HepG2 (cell line): ENCODE data around the gene TGM2. TPM values are rescaled to one million over a fixed set of nuclear protein-coding genes. Genes with fewer than 3 reads are reported as not detected.

Experiments used
- ATAC-seq: fragments of 200-7000 bp; cut with Tn5 transposase; 3 replicates; pipeline ENCODE4 v1.9.1; 2020; ENCODE audit warnings: mild to moderate bottlenecking, moderate library complexity
- BruUV-seq: library from RNA; stranded (reverse); fragments of 400-500 nt; replicated peaks from 2 replicates; lab custom pipeline; 2021; lab: Mats Ljungman, UMichigan
- CTCF ChIA-PET: fragments of 300-600 bp; formaldehyde crosslinking; extraction: SDS; loops from one replicate; lab custom pipeline; 2021; ENCODE audit warnings: low total read pairs, inconsistent platforms, low intra/inter-chr PET ratio; lab: Yijun Ruan, JAX
- POLR2A ChIA-PET: fragments of 350-600 bp; sonication (Branson Sonifier 250); formaldehyde crosslinking; loops from one replicate; lab custom pipeline; 2020; ENCODE audit warnings: antibody characterized with exemption, inconsistent platforms; lab: Yijun Ruan, JAX
- DNase-seq: peaks from one replicate; pipeline ENCODE4 v3.0.0-alpha.2; 2015; ENCODE audit warnings: low spot score
- FAIRE-seq: peaks from 3 replicates; lab custom pipeline; 2011; peaks lifted over from hg19 to GRCh38; lab: Jason Lieb, UNC
- H2AFZ ChIP-seq: one replicate; pipeline ENCODE4 v1.6.1; 2011; ENCODE audit warnings: low read length, inconsistent platforms
- H3K27ac ChIP-seq: fragments of 300-600 bp; 3 replicates; pipeline ENCODE4 v1.8.0; 2011; ENCODE audit warnings: mixed run types, mild to moderate bottlenecking, mixed read lengths, low read length, inconsistent platforms; ENCODE audit not compliant: insufficient read depth; ENCODE audit errors: extremely low read length
- H3K27me3 ChIP-seq, 2 experiments: fragments of 200-600 bp in 1 of 2; 2 replicates in 1 of 2; 3 replicates in 1 of 2; pipeline versions ENCODE4 v1.6.0 to v1.8.0; 2011; ENCODE audit warnings: low read length in 2 of 2, mild to moderate bottlenecking in 2 of 2, moderate library complexity in 2 of 2, inconsistent platforms in 1 of 2; ENCODE audit not compliant: insufficient read depth in 2 of 2, control insufficient read depth in 1 of 2
- H3K36me3 ChIP-seq, 2 experiments: fragments of 200-600 bp in 1 of 2; replicated peaks in 1 of 2; 2 replicates in 1 of 2; 3 replicates in 1 of 2; pipeline versions ENCODE4 v1.5.1 to v1.8.0; 2011; ENCODE audit warnings: low read length in 2 of 2, inconsistent platforms in 1 of 2; ENCODE audit not compliant: insufficient read depth in 2 of 2, control insufficient read depth in 1 of 2
- H3K4me1 ChIP-seq: 2 replicates; pipeline ENCODE4 v1.5.1; 2012; ENCODE audit warnings: low read length, inconsistent platforms; ENCODE audit not compliant: insufficient read depth
- H3K4me2 ChIP-seq: 2 replicates; pipeline ENCODE4 v1.6.0; 2011; ENCODE audit warnings: low read depth, low read length, inconsistent platforms
- H3K4me3 ChIP-seq, 3 experiments: fragments of 200-600 bp in 1 of 3; sonication (generic), shearing (Covaris generic) in 1 of 3; replicated peaks in 1 of 3; 2 replicates each; pipeline ENCODE4 v1.5.1; 2011 to 2016; ENCODE audit warnings: low read length in 3 of 3, inconsistent platforms in 2 of 3, low read depth in 2 of 3, mild to moderate bottlenecking in 2 of 3, control low read depth in 1 of 3, mixed read lengths in 1 of 3; ENCODE audit not compliant: insufficient read depth in 1 of 3
- H3K79me2 ChIP-seq: one replicate; pipeline ENCODE4 v1.6.1; 2011; ENCODE audit warnings: low read length, inconsistent platforms; ENCODE audit not compliant: insufficient read depth
- H3K9ac ChIP-seq: 2 replicates; pipeline ENCODE4 v1.6.0; 2011; ENCODE audit warnings: mild to moderate bottlenecking, low read depth, low read length, inconsistent platforms; ENCODE audit not compliant: insufficient read depth
- H3K9me3 ChIP-seq: 2 replicates; pipeline ENCODE4 v1.5.1; 2012; ENCODE audit warnings: mild to moderate bottlenecking, low read length
- H4K20me1 ChIP-seq: 2 replicates; pipeline ENCODE4 v1.6.0; 2011; ENCODE audit warnings: inconsistent platforms, mild to moderate bottlenecking, low read length, moderate library complexity; ENCODE audit not compliant: insufficient read depth
- BCLAF1 ChIP-seq: fragments of 450-650 bp; IDR thresholded peaks from 2 replicates; pipeline ENCODE4 v1.6.1; 2017; ENCODE audit warnings: mild to moderate bottlenecking
- ELF1 ChIP-seq: sonication (generic); formaldehyde crosslinking; IDR thresholded peaks from 2 replicates; pipeline ENCODE4 v1.4.0; 2020; ENCODE audit warnings: missing genetic modification reagents
- POLR2G ChIP-seq: fragments of 200-400 bp; formaldehyde crosslinking; IDR thresholded peaks from 2 replicates; pipeline ENCODE4 v1.6.1; 2018; ENCODE audit warnings: mild to moderate bottlenecking, low read depth, low read length, moderate library complexity
- RBM22 ChIP-seq: fragments of 200-400 bp; formaldehyde crosslinking; optimal IDR thresholded peaks from 2 replicates; pipeline ENCODE3; 2017; ENCODE audit warnings: mild to moderate bottlenecking, low read length, moderate library complexity
- SRSF9 ChIP-seq: fragments of 200-400 bp; formaldehyde crosslinking; IDR thresholded peaks from 2 replicates; pipeline ENCODE4 v1.6.1; 2018; ENCODE audit warnings: borderline replicate concordance, mild to moderate bottlenecking, low read depth, low read length; ENCODE audit not compliant: insufficient read depth, poor library complexity, severe bottlenecking
- WGBS: methylation state at CpG from one replicate; pipeline ENCODE4 v1.1.6; 2017; ENCODE audit warnings: low lambda C conversion rate; 5-methylcytosine and 5-hydroxymethylcytosine counted together
- in situ Hi-C: cut with HindIII; loops from 2 replicates; pipeline ENCODE4 v1.10.0; 2017; ENCODE audit warnings: low pct_unique_long_range_greater_than_20kb; ENCODE audit not compliant: extremely low pct_ligation_motif_present
- intact Hi-C: fragments of 100-400 bp; cut with micrococcal nuclease; formaldehyde crosslinking; loops from one replicate; pipeline ENCODE4 v1.10.0; 2022; ENCODE audit not compliant: unreplicated experiment
- polyA plus RNA-seq, 8 experiments: library from polyadenylated mRNA; depleted of rRNA in 3 of 8; stranded (reverse) in 7 of 8; unstranded in 1 of 8; fragments of >200 nt; fragmentation: Illumina TruSeq in 4 of 8; extraction: Trizol in 4 of 8; gene quantifications; 2 replicates each; pipeline versions ENCODE4 v1.2.1 to v1.2.3, GENCODE V29; 2011 to 2016; ENCODE audit warnings: low read depth in 4 of 8, missing spikeins in 1 of 8, mixed read lengths in 1 of 8; ENCODE audit not compliant: insufficient read depth in 1 of 8
- total RNA-seq, 5 experiments: library from RNA; depleted of rRNA; stranded (reverse); fragments of >200 nt; fragmentation: Illumina TruSeq; extraction: Trizol; gene quantifications; 2 replicates each; pipeline ENCODE4 v1.2.3, GENCODE V29; 2016; ENCODE audit warnings: low read depth in 1 of 5

The TGM2 gene
- total and polyA plus RNA-seq, 2 of the 13 experiments (the other 11 are each of a cell fraction or from before 2014, with no cell fraction given): 4.2 to 46.4 TPM

- H3K9ac ChIP-seq: no peak overlapping the region
- H3K79me2 ChIP-seq: no peaks in the 10 kb centered on the region
- in situ Hi-C loops (no loop called here), intact Hi-C loops (no loop called here)
- H4K20me1 ChIP-seq: no peaks in the 10 kb centered on the region
- TF ChIP-seq ELF1 (0 out of 2 replicates have a peak, but pooled peaks have one; percentile 15), RBM22 (peak; percentile 77), SRSF9 (no peak), POLR2G (0 out of 2 replicates have a peak, but pooled peaks have one; percentile 18), BCLAF1 (no peak)
- H3K27me3 ChIP-seq: no peaks in the 10 kb centered on the region
- 97% methylated on average over 12 of the region's 12 CpGs for WGBS
- H3K4me3 ChIP-seq: no peak overlapping the region
- no peaks in the 10 kb centered on the region for H3K9me3 ChIP-seq
- H3K4me2 ChIP-seq: no peak overlapping the region
- ChIA-PET POLR2A (interaction anchor here (1.5 to 3.2 kb wide), 3 partner anchors 9 to 343 kb away, joined by 4 to 20 read pairs (median 17); partner anchors contain the start of gene SNHG17), CTCF (no interaction called here)
- no TSS peak for BruUV-seq
- no peak for DNase-seq
- FAIRE-seq: no peak
- H3K4me1 ChIP-seq: peaks cover 51% of the 10 kb centered on the region
- peaks cover 24 to 44% of the 10 kb centered on the region in 2 experiments for H3K36me3 ChIP-seq
- H3K27ac ChIP-seq: no peak overlapping the region
- no peak for ATAC-seq
- no peak overlapping the region for H2AFZ ChIP-seq
Observed at GRCh38 chr20:38092260-38092857, 72.7 kb downstream of the TGM2 start.
